Ectodermal cell (in vitro differentiated cells): ENCODE measurements around the gene PHIP.
"Not testable (repeated sequence)": the region's sequence is repeated elsewhere in the genome, so short reads cannot be mapped to it uniquely, and the experiment has no call there.

Experiments
- H3K27ac ChIP-seq: 2 replicates; pipeline ENCODE4 v1.7.0; 2013; ENCODE audit warnings: mild to moderate bottlenecking, low read depth, low read length; ENCODE audit not compliant: insufficient read depth, poor library complexity, severe bottlenecking
- H3K27me3 ChIP-seq: 2 replicates; pipeline ENCODE4 v1.7.0; 2013; ENCODE audit warnings: mild to moderate bottlenecking, low read length; ENCODE audit not compliant: insufficient read depth, control insufficient read depth, poor library complexity, severe bottlenecking
- H3K36me3 ChIP-seq: one replicate; pipeline ENCODE4 v1.7.0; 2013; ENCODE audit warnings: low read length; ENCODE audit not compliant: control insufficient read depth, insufficient read depth
- H3K4me1 ChIP-seq: one replicate; pipeline ENCODE4 v1.7.0; 2013; ENCODE audit warnings: low read length; ENCODE audit not compliant: control insufficient read depth, insufficient read depth
- H3K4me3 ChIP-seq: 2 replicates; pipeline ENCODE4 v1.7.0; 2013; ENCODE audit warnings: low read depth, low read length, control low read depth; ENCODE audit not compliant: insufficient read depth
- H3K9me3 ChIP-seq: 2 replicates; pipeline ENCODE4 v1.7.0; 2013; ENCODE audit warnings: mild to moderate bottlenecking, low read length, moderate library complexity; ENCODE audit not compliant: control insufficient read depth
- WGBS, 2 experiments: methylation state at CpG; one replicate each; pipeline ENCODE4 v1.1.7; 2013; ENCODE audit warnings: missing lambda C conversion rate in 2 of 2; 5-methylcytosine and 5-hydroxymethylcytosine counted together

PHIP gene

DNA sequence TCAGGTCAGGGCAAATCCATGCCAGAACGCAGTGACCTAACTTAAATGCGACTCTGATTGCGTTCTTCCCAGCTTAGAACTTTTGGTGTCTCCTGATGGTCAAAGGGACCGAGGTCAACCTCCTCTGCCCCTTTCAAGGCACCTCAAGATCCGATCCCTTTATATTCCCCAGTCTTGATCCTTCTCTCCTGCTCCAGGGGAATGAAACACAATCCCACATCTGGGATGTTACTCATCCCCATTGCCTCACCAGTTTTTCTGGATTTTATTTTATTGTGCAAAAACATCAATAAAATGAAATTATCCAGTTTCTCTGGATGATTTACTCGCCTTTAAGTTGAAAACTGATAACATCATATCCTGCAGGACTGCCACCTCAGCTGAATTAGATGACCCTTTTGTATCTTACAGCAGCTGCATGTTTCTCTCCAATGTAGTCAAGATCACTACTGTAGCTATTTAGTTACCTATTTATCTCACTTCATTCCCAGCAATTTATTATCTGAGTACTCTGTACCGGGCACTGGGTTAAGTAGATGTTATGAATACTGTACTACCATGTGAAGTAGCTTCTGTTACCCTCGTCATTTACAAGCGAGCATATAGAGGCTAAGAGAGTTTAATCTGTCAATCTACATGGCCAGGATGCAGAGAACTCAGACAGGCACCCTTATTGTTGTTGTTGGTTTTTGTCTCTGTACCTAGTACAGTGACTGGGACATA is 166.7 kb downstream of the PHIP start:
- H3K27ac ChIP-seq = no peak overlapping the region
- no peaks in the 10 kb centered on the region for H3K9me3 ChIP-seq
- H3K36me3 ChIP-seq = no peaks in the 10 kb centered on the region
- 81 to 87% methylated on average over 9 of the region's 9 CpGs for WGBS, 2 experiments
- no peaks in the 10 kb centered on the region for H3K4me1 ChIP-seq
- no peak overlapping the region for H3K4me3 ChIP-seq
- peaks cover 26% of the 10 kb centered on the region for H3K27me3 ChIP-seq

DNA sequence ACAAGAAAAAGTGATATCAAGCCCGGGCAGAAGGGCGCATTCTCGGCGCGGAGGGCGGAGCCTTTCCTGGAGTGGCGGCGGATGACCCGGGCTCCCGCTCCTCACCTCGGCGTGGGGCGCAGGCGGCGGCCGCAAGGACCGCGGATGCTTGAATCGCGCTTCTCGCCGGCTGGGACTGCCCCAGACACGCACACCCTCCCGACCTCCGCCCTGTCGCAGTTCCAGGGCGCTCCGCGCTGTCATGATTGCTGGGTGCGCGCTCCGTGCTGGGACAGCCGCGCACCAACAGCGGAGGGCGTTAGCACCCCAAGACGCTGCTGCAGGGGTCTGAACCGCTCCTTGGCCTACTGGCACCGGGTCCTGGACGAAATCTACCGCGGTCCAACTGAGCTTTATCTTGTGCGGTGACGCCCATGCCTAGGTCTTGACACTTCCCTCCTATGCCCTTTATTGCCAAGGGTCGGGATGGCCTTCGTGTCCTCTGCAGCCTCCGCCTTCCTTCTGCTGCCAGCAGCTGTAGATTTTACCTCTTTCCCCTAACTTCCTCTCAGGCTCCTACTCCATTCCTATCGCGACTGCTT is 167.4 kb downstream of the PHIP start:
- WGBS, 2 experiments = 6 to 7% methylated on average over 49 of the region's 49 CpGs
- Histone ChIP-seq H3K4me3 (peak overlapping the region; percentile 44), H3K27me3 (peaks cover 26% of the 10 kb centered on the region), H3K36me3 (no peaks in the 10 kb centered on the region), H3K9me3 (no peaks in the 10 kb centered on the region), H3K27ac (no peak overlapping the region), H3K4me1 (no peaks in the 10 kb centered on the region)

DNA sequence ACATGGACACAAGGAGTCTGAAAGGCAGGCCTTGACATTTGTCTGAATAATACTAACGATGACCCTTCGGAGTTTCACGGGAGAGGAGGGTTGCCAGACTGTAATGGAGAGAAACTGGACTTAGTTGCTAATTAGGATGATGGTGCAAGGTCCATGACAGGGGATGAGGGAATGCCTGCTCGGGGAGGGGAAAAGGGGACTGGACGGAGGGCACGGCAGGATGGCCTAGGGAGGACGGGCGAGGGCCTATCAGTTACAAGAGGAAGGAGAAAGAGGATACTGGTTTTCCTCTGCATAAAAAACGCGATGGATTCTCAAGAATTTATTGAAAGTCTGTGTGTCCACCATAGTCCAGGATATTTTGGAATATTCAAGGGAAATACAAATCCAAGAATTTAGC is 168.0 kb downstream of the PHIP start:
- H3K4me1 ChIP-seq = no peaks in the 10 kb centered on the region
- H3K36me3 ChIP-seq = no peaks in the 10 kb centered on the region
- peak overlapping the region; percentile 44 for H3K4me3 ChIP-seq
- no peaks in the 10 kb centered on the region for H3K9me3 ChIP-seq
- peaks cover 26% of the 10 kb centered on the region for H3K27me3 ChIP-seq
- WGBS, 2 experiments = 89 to 90% methylated on average over 10 of the region's 10 CpGs
- no peak overlapping the region for H3K27ac ChIP-seq

- 92 to 98% methylated on average over 2 to 3 of the region's 3 CpGs for WGBS, 2 experiments
- Histone ChIP-seq H3K36me3 (no peaks in the 10 kb centered on the region), H3K4me3 (no peak overlapping the region), H3K4me1 (no peaks in the 10 kb centered on the region), H3K27ac (no peak overlapping the region), H3K9me3 (no peaks in the 10 kb centered on the region), H3K27me3 (peaks cover 26% of the 10 kb centered on the region)
Measured at GRCh38 chr6:78909391-78909790, 168.7 kb downstream of the PHIP start.

DNA sequence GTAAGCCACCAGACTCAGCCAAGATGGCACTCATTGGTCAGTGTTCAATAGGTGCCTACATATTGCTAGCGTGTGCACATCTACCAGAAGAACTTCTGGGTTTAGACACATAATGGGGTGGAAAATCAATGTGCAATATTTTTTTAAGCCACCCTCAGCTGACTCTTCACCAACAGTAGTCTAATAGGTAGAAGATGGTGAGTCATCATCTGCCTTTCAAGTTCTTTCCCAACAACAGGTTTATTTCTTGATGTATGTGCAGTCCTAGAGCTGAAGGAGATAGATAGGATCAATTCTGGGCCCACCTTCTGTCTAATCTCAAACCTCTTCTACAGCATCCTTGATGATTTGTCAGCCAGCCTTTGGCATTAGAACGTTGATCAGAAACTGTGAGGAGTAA is 169.4 kb downstream of the PHIP start:
- Histone ChIP-seq H3K36me3 (no peaks in the 10 kb centered on the region), H3K9me3 (no peaks in the 10 kb centered on the region), H3K4me3 (no peak overlapping the region), H3K4me1 (no peaks in the 10 kb centered on the region), H3K27ac (no peak overlapping the region), H3K27me3 (peaks cover 26% of the 10 kb centered on the region)
- WGBS, 2 experiments = 92 to 100% methylated on average over 2 of the region's 2 CpGs

- 92% methylated on average over 1 of the region's 2 CpGs for WGBS, 2 experiments
- Histone ChIP-seq H3K27me3 (no peaks in the 10 kb centered on the region), H3K4me3 (no peak overlapping the region), H3K36me3 (no peaks in the 10 kb centered on the region), H3K4me1 (no peaks in the 10 kb centered on the region), H3K9me3 (no peaks in the 10 kb centered on the region), H3K27ac (no peak overlapping the region)
Measured at GRCh38 chr6:78896227-78896626, 181.8 kb downstream of the PHIP start.

DNA sequence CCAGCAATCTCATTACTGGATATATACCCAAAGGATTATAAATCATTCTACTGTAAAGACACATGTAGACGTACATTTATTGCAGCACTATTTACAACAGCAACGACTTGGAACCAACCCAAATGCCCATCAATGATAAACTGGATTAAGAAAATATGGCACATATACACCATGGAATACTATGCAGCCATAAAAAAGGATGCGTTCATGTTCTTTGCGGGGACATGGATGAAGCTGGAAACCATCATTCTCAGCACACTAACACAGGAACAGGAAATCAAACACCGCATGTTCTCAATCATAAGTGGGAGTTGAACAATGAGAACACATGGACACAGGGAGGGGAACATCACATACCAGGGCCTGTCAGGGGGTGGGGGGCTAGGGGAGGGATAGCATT is 188.2 kb downstream of the PHIP start:
- not testable (repeated sequence) for H3K9me3 ChIP-seq, H3K4me1 ChIP-seq, H3K4me3 ChIP-seq, H3K27me3 ChIP-seq, H3K27ac ChIP-seq, H3K36me3 ChIP-seq
- 89 to 97% methylated on average over 5 of the region's 5 CpGs for WGBS, 2 experiments
